ENCODE data around the gene SCAI. TPM values are rescaled to one million over a fixed set of nuclear protein-coding genes. Genes with fewer than 3 reads are reported as not detected.
"Not testable (repeated sequence)": the region's sequence is repeated elsewhere in the genome, so short reads cannot be mapped to it uniquely, and the experiment has no call there.

SCAI gene
- total RNA-seq (2014; rRNA removed; shearing (Covaris generic)) = 4.1 and 7.2 TPM in 2 replicates
- polyA plus RNA-seq (2015; cell fraction: cytosol; rRNA removed) = 1.7 and 3.0 TPM in 2 replicates
- polyA plus RNA-seq (2015; cell fraction: nucleus; rRNA removed) = 5.6 and 10.6 TPM in 2 replicates

- DNase-seq (ENCODE audit: low read depth, low spot score) = peak; percentile 99
- in situ Hi-C loops (cut with HindIII; ENCODE audit: low pct_unique_long_range_greater_than_20kb, low sequenced_read_pairs) = no loop called here
Measured at GRCh38 chr9:125143377-125144090, at the start of gene SCAI. SCAI (minus strand) TSS chr9:125143528; CDS start chr9:125143437, 91 bp downstream.

DNA sequence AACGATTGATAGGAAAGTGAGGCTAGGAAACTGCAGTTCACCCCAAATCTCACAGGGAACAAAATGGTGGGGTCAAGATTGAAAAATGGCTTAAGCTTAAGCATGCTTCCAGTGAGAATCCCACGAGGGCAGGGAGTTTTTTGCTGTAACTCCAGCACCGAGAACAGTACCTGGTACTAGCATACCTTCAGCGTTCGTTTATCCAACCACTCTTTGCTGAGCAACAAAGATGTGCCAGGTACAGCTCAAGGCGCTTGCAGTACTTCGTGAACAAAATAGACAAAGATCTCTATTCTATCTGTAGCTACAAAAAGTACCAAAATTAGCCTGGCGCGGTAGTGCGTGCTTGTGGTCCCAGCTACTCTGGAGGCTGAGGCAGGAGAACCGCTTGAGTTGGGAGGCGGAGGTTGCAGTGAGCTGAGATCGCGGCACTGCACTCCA is 47.1 kb upstream of the SCAI start:
- peak; percentile 21 for DNase-seq (ENCODE audit: low read depth, low spot score)
- in situ Hi-C loops (cut with HindIII; ENCODE audit: low pct_unique_long_range_greater_than_20kb, low sequenced_read_pairs) = no loop called here

DNA sequence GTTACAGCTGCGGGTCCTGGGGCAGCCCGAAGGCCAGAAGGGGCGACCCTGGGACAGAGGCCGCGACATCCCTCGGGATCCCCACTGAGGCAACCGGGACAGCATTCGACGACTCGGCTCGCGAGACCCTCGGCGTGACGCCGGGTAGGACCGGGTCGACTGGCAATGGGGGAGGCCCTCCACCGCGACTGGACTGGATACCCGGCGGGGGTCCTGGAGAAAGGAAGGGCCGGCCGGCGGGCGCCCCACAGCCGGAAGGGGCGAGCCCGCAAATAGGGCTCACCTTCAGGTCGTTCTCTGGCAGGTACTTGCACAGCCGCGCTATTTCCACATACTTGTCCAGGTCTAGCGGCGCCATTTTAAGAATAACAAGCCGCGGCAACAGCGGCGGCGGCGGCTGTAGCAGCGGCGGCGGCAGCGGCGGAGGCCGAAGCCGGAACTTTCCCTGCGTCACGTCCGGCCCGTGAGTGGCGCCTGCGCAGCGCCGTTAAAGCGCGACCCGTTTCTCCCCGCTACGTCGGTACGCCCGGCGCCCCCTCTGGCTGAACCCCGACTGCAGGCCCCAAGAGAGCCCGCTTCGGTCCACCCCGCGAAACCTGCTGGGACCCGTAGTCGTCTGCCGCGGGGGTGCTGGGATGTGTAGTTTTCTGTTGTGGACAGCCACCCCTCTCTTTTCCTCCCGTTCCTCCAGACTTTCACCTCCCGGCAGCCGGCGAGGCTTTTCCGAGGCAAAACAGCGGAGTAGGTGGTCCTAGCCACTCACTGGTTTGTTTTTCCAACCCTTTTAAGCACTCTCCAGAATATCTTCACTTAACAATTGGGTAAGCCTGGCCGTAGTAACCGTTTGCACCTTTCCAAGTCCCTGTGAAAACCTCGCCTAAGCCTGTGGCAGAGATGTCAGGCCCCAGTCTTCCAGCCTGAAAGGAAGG is 46.3 kb upstream of the SCAI start, which contains the start of gene PPP6C:
PPP6C (minus strand) TSS at position 443 of the 929 bp plus-strand sequence; CDS start at position 358, 85 bp downstream.
- in situ Hi-C loops (cut with HindIII; ENCODE audit: low pct_unique_long_range_greater_than_20kb, low sequenced_read_pairs) = no loop called here

GRCh38 chr9:125189011-125189360 is 45.7 kb upstream of the SCAI start:
- no peak for DNase-seq (ENCODE audit: low read depth, low spot score)

More for the DNA sequence above, 46.3 kb upstream of the SCAI start, which contains the start of gene PPP6C:
- DNase-seq (ENCODE audit: low read depth, low spot score) = peak; percentile 95

GRCh38 chr9:125183561-125183960 is 40.2 kb upstream of the SCAI start:
- in situ Hi-C loops (cut with HindIII; ENCODE audit: low pct_unique_long_range_greater_than_20kb, low sequenced_read_pairs) = no loop called here
- DNase-seq (ENCODE audit: low read depth, low spot score) = no peak

More at GRCh38 chr9:125189011-125189360, 45.7 kb upstream of the SCAI start:
- in situ Hi-C loops (cut with HindIII; ENCODE audit: low pct_unique_long_range_greater_than_20kb, low sequenced_read_pairs) = no loop called here

GRCh38 chr9:125183054-125183453 is 39.7 kb upstream of the SCAI start:
- DNase-seq (ENCODE audit: low read depth, low spot score) = no peak
- in situ Hi-C loops (cut with HindIII; ENCODE audit: low pct_unique_long_range_greater_than_20kb, low sequenced_read_pairs) = no loop called here

GRCh38 chr9:125181756-125182155 is 38.4 kb upstream of the SCAI start:
- DNase-seq (ENCODE audit: low read depth, low spot score); in situ Hi-C loops (cut with HindIII; ENCODE audit: low pct_unique_long_range_greater_than_20kb, low sequenced_read_pairs): not testable (repeated sequence)

DNA sequence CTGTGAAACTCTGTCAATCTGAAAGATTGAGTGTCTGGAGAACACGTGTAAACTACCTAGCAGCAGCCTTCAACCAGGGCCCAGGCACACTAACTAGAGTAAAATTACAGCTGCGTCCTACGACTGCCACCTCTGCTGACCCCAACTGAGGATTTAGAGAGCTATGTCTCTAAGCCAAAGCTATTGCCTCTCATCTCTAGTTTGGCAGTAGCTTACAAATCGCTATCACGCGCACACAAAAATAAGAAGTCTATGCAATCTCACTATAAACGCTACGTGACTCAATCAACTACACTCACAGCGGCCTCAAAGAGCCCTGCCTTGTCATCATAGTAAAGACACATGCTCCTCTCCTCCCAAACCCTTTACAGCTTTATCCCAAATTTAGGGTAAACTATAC is 37.5 kb upstream of the SCAI start:
- DNase-seq (ENCODE audit: low read depth, low spot score) = no peak
- in situ Hi-C loops (cut with HindIII; ENCODE audit: low pct_unique_long_range_greater_than_20kb, low sequenced_read_pairs) = no loop called here

DNA sequence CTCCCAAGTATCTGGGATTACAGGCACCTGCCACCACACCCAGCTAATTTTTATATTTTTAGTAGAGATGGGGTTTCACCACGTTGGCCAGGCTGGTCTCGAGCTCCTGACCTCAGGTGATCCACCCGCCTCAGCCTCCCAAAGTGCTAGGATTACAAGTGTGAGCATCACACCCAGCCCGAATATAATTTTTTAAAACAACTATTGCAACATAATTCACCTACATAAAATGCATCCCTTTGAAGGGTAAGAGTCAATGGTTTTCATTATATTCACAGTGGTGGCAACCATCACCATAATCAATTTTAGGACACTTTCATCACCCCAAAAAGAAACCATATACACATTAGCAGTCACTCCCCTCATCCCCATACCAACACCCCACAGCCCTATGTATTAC is 36.4 kb upstream of the SCAI start:
- in situ Hi-C loops (cut with HindIII; ENCODE audit: low pct_unique_long_range_greater_than_20kb, low sequenced_read_pairs) = not testable (repeated sequence)

DNA sequence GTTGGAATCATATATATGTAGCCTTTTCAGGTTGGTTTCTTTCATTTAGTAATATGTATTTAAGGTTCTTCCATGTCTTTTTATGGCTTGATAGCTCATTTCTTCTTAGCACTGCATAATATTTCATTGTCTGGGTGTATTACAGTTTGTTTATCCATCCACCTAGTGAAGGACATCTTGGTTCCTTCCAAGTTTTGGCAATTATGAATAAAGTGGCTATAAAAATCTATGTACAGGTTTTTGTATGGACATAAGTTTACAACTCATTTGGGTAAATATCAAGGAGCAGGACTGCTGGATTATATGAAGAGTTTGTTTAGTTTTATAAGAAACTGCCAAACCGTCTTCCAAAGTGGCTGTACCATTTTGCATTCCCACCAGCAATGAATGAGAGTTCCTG is 34.6 kb upstream of the SCAI start:
- in situ Hi-C loops (cut with HindIII; ENCODE audit: low pct_unique_long_range_greater_than_20kb, low sequenced_read_pairs) = no loop called here
- no peak for DNase-seq (ENCODE audit: low read depth, low spot score)

More for the DNA sequence above, 36.4 kb upstream of the SCAI start:
- DNase-seq (ENCODE audit: low read depth, low spot score) = not testable (repeated sequence)

- in situ Hi-C loops (cut with HindIII; ENCODE audit: low pct_unique_long_range_greater_than_20kb, low sequenced_read_pairs) = no loop called here
- no peak for DNase-seq (ENCODE audit: low read depth, low spot score)
Measured at GRCh38 chr9:125176636-125177035, 33.3 kb upstream of the SCAI start.

DNA sequence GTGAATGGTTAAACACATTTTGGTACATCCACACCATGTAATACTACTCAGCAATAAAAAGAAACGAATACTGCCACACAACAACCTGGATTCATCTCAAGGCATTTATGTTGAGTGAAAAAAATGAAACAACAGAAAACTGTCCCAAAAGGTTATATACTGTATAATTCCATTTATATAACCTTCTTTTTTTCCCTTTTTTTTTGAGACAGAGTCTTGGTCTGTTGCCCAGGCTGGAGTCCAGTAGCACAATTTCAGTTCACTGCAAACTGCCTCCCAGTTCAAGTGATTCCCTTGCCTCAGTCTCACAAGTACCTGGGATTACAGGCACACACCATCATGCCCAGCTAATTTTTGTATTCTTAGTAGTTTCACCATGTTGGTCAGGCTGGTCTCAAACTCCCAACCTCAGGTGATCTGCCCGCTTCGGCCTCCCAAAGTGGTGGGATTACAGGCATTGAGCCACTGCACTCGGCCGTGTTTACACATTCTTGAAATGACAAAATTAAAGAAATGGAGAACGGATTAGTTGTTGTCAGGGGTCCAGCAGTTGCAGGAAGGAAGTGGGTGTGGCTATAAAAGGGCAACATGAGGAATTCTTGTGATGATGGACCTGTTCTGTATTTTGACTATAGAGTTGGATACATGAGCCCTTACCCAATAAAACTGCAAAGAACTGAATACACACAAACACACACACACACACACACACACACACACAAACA is 28.9 kb upstream of the SCAI start:
- DNase-seq (ENCODE audit: low read depth, low spot score) = no peak
- in situ Hi-C loops (cut with HindIII; ENCODE audit: low pct_unique_long_range_greater_than_20kb, low sequenced_read_pairs) = no loop called here

DNA sequence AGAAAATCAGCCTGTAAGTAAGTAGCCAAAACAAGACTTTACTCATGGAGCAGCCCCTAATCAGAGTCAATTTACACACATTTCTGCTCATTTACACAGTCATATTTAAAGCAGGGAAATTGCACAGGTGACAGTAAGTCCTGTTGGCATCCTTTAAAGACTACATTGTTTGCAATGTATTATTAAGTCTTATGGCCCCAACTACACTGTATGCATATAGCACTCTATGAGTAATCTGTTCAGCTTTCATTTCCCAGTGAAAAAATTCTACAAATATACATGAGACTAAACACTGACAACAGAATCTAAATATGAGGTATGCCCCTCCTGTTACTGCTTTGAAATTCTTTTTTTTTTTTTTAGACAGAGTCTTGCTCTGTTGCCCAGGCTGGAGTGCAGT is 26.6 kb upstream of the SCAI start:
- in situ Hi-C loops (cut with HindIII; ENCODE audit: low pct_unique_long_range_greater_than_20kb, low sequenced_read_pairs) = no loop called here
- DNase-seq (ENCODE audit: low read depth, low spot score) = no peak

DNA sequence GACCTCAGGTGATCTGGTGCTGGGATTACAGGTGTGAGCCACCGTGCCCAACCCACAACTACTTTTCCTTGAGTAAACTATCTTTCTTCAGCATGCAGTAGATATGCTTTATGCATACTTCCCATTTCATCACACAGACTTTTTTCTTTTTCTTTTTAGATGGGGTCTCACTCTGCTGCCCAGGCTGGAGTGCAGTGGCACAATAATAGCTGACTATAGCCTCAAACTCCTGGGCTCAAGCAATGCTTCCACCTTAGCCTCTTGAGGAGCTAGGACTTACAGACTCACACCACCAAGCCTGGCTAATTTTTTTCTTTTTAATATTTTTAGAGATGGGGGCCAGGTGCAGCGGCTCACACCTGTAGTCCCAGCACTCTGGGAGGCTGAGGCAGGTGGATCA is 23.4 kb upstream of the SCAI start:
- in situ Hi-C loops (cut with HindIII; ENCODE audit: low pct_unique_long_range_greater_than_20kb, low sequenced_read_pairs) = no loop called here

GRCh38 chr9:125162891-125163290 is 19.6 kb upstream of the SCAI start:
- DNase-seq (ENCODE audit: low read depth, low spot score); in situ Hi-C loops (cut with HindIII; ENCODE audit: low pct_unique_long_range_greater_than_20kb, low sequenced_read_pairs): not testable (repeated sequence)

More for the DNA sequence above, 23.4 kb upstream of the SCAI start:
- no peak for DNase-seq (ENCODE audit: low read depth, low spot score)

DNA sequence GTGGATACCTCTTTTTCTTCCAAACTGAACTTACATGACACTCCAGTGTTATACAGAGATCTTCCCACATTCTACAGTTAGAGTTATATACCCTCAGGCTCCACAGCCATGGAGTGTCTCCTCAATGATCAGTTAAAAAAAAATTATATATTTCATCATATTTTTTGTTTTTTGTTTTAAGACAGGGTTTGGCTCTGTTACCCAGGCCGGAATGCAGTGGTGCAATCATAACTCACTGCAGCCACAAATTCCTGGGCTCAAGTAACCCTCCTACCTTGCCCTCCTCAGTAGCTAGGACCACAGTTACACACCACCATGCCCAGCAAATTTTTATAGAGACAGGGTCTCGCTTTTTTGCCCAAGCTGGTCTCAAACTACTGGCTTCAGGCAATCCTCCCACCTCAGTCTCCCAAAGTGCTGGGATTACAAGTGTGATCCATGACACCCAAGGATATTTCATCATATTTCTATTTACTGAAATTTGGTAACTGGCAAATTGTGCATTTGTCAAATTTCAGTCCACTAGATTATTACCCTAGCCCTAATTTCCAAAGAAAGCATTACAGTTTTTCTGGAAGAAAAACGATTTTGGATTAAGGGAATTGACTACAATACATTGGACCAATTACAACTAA is 18.1 kb upstream of the SCAI start:
- DNase-seq (ENCODE audit: low read depth, low spot score) = peak; percentile 32
- in situ Hi-C loops (cut with HindIII; ENCODE audit: low pct_unique_long_range_greater_than_20kb, low sequenced_read_pairs) = no loop called here

DNA sequence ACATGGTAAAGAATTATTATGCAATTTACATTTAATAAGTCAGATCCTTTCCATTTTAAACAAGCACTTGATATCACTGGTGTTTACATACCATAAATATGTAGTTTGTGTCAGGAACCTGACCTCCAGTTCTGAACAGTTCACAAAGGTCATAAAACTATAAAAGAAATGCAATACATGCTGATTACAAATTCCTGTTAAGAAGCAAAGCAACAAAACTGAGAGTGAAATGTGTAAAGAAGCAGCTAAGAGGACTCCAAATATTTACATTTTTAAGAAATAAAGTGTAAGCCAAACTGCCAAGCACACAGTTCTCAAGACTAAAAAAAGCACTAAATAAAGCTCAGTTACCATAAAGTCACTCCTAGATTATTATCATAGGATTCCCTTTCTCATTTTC is 17.4 kb upstream of the SCAI start:
- no peak for DNase-seq (ENCODE audit: low read depth, low spot score)

More for the DNA sequence above, 17.4 kb upstream of the SCAI start:
- in situ Hi-C loops (cut with HindIII; ENCODE audit: low pct_unique_long_range_greater_than_20kb, low sequenced_read_pairs) = no loop called here
